ENCODE measurements around the gene ZNF584.

- TF ChIP-seq ZNF571 (tag by site-specific recombination; IDR thresholded peaks at IDR 0.05) (no peak), SP7 (tag by site-specific recombination; IDR thresholded peaks at IDR 0.05) (no peak), CTCF (tag by site-specific recombination; IDR thresholded peaks at IDR 0.05) (no peak), YY1 (tag by site-specific recombination; IDR thresholded peaks at IDR 0.05) (no peak), ZNF623 (tag by site-specific recombination; IDR thresholded peaks at IDR 0.05) (no peak), ZNF18 (tag by site-specific recombination; IDR thresholded peaks at IDR 0.05) (no peak), KLF1 (tag by site-specific recombination; IDR thresholded peaks at IDR 0.05) (no peak), BCL11B (tag by site-specific recombination; IDR thresholded peaks at IDR 0.05; ENCODE audit: low read depth) (no peak), ZNF274 (IDR thresholded peaks at IDR 0.05; ENCODE audit: low read length) (no peak), ZNF274 (tag by site-specific recombination; IDR thresholded peaks at IDR 0.05; ENCODE audit: borderline replicate concordance) (no peak)
Measured at GRCh38 chr19:58416604-58417003, 8.2 kb downstream of the ZNF584 start.
